SU-DHL-6 (cell line): ENCODE results near the gene AQP12B.

Source experiments
- CTCF ChIP-seq: fragments of 200-600 bp; sonication (generic); IDR thresholded peaks from one replicate; pipeline ENCODE4 v1.5.1; 2017; ENCODE audit warnings: antibody characterized with exemption, mild to moderate bottlenecking, low read length, moderate library complexity; ENCODE audit not compliant: insufficient read depth, poor library complexity, severe bottlenecking
- EZH2phosphoT487 ChIP-seq: fragments of 200-600 bp; sonication (generic), shearing (Covaris generic); conservative IDR thresholded peaks from 2 replicates; pipeline ENCODE4 v1.6.1; 2018; ENCODE audit warnings: mild to moderate bottlenecking, antibody characterized with exemption, low read length, moderate library complexity, mixed read lengths

- no peak for TF ChIP-seq EZH2phosphoT487
- no peak for TF ChIP-seq CTCF
Observed at GRCh38 chr2:240626531-240627300, 56.0 kb downstream of the AQP12B start.
